Type B pancreatic cell (in vitro differentiated cells): ENCODE data around the gene NEUROD1. TPM values are rescaled to one million over a fixed set of nuclear protein-coding genes. Genes with fewer than 3 reads are reported as not detected.

Experiments
- DNase-seq: peaks from one replicate; pipeline ENCODE4 v3.0.0; 2021; ENCODE audit warnings: mixed read lengths; ENCODE audit not compliant: unreplicated experiment; ENCODE audit errors: extremely low spot score
- H3K27ac Mint-ChIP-seq: 2 replicates; pipeline ENCODE4 v1.8.0; 2021; ENCODE audit warnings: mild to moderate bottlenecking, mixed read lengths
- H3K27me3 Mint-ChIP-seq: 2 replicates; pipeline ENCODE4 v1.8.0; 2021; ENCODE audit warnings: mixed read lengths
- H3K36me3 Mint-ChIP-seq: 2 replicates; pipeline ENCODE4 v1.8.0; 2021; ENCODE audit warnings: mixed read lengths
- H3K4me1 Mint-ChIP-seq: one replicate; pipeline ENCODE4 v1.8.0; 2021; ENCODE audit warnings: mixed read lengths; ENCODE audit not compliant: unreplicated experiment
- H3K4me3 Mint-ChIP-seq: 2 replicates; pipeline ENCODE4 v1.8.0; 2021; ENCODE audit warnings: mild to moderate bottlenecking, mixed read lengths
- H3K9me3 Mint-ChIP-seq: 2 replicates; pipeline ENCODE4 v1.8.0; 2021; ENCODE audit warnings: mixed read lengths
- total RNA-seq: library from RNA; stranded (reverse); gene quantifications from 2 replicates; pipeline ENCODE4 v1.2.1, GENCODE V29; 2021; ENCODE audit warnings: low replicate concordance
- TF ChIP-seq, protein P1 (sequence below): fragments of 200-600 bp; sonication (generic); conservative IDR thresholded peaks from 2 replicates; pipeline ENCODE4 v1.5.0; 2021; ENCODE audit warnings: antibody characterized with exemption, mild to moderate bottlenecking

Gene NEUROD1
- total RNA-seq, 1 donor from 2014 or later, result 48.5 TPM

DNA sequence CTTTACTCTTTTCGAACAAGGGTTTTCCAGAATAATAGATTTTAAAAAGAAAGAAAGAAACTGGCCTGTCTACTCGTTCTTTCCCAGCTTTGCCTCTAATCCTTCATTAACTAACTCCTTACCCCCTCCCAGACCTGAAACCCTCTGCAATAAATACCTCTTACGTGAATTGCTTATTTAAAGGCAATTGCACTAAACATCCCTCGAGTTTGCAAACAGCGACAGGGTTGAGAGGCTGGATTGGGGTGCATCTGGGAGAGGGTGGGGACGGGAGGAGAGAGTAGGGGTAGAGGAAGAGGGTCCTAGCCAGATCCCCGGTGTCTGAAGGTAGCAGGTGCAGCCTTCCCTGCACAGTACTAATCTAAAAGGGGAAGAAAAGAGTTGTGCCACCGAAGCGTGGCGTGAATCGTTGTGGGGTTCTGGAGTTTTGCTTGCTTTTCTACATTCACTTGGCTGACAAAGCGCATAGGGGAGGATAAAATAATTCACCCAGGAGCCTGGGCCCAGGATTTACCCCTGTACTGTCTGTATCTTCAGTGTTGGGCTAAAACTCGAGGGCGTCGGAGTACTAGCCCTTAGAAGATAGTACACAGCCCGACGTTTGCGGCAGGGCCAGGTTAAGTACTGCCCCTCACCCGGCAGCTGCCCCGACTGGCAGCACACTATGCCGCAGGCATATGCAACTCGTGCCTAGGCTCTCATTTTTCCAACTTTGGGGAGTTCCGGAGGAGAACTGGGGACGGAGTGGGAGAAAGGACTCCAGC lies 1.9 kb upstream of the NEUROD1 start:
- Mint-ChIP-seq H3K27me3 (peaks cover 96% of the 10 kb centered on the region), H3K4me3 (peak overlapping the region; percentile 80), H3K27ac (peak overlapping the region; percentile 59), H3K36me3 (peaks cover 13% of the 10 kb centered on the region), H3K9me3 (peaks cover 4% of the 10 kb centered on the region), H3K4me1 (peaks cover 25% of the 10 kb centered on the region)
- TF ChIP-seq, protein P1, sequence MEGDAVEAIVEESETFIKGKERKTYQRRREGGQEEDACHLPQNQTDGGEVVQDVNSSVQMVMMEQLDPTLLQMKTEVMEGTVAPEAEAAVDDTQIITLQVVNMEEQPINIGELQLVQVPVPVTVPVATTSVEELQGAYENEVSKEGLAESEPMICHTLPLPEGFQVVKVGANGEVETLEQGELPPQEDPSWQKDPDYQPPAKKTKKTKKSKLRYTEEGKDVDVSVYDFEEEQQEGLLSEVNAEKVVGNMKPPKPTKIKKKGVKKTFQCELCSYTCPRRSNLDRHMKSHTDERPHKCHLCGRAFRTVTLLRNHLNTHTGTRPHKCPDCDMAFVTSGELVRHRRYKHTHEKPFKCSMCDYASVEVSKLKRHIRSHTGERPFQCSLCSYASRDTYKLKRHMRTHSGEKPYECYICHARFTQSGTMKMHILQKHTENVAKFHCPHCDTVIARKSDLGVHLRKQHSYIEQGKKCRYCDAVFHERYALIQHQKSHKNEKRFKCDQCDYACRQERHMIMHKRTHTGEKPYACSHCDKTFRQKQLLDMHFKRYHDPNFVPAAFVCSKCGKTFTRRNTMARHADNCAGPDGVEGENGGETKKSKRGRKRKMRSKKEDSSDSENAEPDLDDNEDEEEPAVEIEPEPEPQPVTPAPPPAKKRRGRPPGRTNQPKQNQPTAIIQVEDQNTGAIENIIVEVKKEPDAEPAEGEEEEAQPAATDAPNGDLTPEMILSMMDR, result no peak
- no peak for DNase-seq

DNA sequence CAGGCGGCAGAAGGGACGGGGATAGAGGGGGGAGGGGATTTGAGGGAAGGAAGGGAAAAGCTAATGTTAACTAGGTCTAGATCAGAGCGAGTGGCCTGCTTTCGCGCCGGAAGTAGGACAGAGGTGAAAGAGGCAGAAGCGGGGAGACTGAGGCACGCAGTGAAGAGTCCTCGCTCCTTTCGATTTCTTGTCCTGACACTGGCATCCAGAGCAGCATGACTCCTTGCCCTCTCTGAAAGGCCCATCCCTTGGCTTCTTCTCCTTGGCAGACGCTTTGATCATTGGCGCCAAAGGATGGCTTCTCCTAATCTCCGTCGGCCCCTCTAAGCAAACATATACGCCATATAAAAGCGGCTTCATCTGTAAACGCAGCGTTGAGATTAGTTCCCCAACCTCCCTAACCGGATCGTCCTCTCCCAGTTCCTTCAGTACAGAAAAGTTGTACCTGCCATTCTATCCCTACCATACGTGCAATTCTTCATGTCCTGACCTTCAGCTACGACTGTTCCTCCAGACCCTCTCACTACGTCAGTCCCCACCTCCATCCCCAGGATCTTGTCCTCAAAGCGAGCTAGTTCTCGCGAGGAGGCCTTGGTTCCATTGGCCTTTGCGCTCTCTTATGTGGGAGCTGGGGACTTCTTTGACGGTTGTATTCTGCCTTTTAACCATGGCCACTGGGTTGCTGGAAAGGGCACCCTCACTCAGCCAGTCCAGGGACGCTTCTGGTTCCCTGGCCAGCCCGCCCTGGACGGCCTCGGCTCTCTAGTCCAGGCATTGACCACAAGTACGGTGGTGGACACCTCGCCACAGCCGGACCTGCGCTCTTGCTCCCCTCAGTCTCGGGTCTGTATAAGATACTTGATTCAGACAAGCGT lies 857 bp upstream of the NEUROD1 start:
- no peak for DNase-seq
- Mint-ChIP-seq H3K4me3 (peak overlapping the region; percentile 80), H3K36me3 (peaks cover 13% of the 10 kb centered on the region), H3K27ac (peak overlapping the region; percentile 70), H3K9me3 (peaks cover 4% of the 10 kb centered on the region), H3K27me3 (peaks cover 94% of the 10 kb centered on the region), H3K4me1 (peaks cover 25% of the 10 kb centered on the region)
- TF ChIP-seq, protein P1, result no peak

DNA sequence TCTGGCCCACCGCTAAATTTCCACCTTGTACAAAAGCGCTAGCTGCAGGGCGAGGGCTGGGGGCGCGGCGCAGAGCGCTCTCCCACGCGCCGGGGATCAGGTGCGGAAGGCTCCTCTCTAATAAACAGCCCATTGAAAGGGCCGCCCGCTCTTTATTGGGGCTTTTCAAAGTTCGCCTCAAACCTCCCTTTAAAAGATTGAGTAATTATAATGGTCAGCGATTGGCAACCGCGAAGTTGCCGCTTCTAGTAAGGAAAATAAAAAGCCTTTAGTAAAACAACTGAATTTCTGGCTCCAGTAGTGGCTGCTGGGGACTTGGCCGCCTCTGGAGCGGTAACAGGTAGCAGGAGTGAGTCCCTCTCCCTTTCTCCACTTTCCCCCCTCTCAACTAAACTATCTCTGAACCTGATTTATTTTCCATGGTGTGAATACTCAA lies 755 bp downstream of the NEUROD1 start:
- H3K27me3 Mint-ChIP-seq, result peaks cover 93% of the 10 kb centered on the region
- H3K4me3 Mint-ChIP-seq, result peak overlapping the region; percentile 84
- H3K4me1 Mint-ChIP-seq, result peaks cover 25% of the 10 kb centered on the region
- peak overlapping the region; percentile 81 for H3K27ac Mint-ChIP-seq
- H3K9me3 Mint-ChIP-seq, result peaks cover 4% of the 10 kb centered on the region
- DNase-seq, result no peak
- peaks cover 13% of the 10 kb centered on the region for H3K36me3 Mint-ChIP-seq
- TF ChIP-seq, protein P1, result no peak

DNA sequence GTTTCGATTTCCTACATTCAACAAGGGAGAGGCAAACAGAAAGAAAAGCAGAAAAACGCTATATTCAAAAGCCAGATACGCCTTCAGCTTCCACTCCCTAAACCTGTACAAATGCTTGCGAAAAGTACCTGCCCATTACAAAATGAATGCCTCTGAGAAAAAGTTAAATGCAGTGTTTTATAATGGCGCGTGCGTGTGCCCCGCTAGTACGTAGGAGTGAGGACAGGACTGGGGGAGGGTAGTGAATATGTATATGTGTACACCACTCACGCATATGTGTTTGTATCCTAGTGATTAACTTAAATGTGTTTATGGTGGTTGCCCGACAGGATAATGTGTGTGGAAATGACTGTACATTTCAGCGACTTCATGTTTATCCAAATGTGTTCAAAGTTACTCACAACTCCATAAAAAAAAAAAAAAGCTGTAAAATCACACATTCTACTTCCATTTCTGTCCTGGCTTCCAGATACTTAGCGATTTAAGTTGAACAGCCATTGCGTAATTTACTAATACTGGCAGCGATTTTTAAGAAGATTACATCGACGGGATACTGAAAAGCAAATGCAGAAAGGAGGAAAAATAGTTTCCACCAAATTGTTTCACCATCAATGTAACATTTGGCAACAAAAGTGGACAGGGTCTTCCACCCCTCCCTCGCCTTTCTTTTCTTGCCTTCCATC lies 1.3 kb downstream of the NEUROD1 start:
- peaks cover 93% of the 10 kb centered on the region for H3K27me3 Mint-ChIP-seq
- peaks cover 13% of the 10 kb centered on the region for H3K36me3 Mint-ChIP-seq
- TF ChIP-seq, protein P1, result no peak
- peaks cover 4% of the 10 kb centered on the region for H3K9me3 Mint-ChIP-seq
- H3K4me3 Mint-ChIP-seq, result peak overlapping the region; percentile 84
- no peak for DNase-seq
- H3K4me1 Mint-ChIP-seq, result peaks cover 25% of the 10 kb centered on the region
- H3K27ac Mint-ChIP-seq, result peak overlapping the region; percentile 81

DNA sequence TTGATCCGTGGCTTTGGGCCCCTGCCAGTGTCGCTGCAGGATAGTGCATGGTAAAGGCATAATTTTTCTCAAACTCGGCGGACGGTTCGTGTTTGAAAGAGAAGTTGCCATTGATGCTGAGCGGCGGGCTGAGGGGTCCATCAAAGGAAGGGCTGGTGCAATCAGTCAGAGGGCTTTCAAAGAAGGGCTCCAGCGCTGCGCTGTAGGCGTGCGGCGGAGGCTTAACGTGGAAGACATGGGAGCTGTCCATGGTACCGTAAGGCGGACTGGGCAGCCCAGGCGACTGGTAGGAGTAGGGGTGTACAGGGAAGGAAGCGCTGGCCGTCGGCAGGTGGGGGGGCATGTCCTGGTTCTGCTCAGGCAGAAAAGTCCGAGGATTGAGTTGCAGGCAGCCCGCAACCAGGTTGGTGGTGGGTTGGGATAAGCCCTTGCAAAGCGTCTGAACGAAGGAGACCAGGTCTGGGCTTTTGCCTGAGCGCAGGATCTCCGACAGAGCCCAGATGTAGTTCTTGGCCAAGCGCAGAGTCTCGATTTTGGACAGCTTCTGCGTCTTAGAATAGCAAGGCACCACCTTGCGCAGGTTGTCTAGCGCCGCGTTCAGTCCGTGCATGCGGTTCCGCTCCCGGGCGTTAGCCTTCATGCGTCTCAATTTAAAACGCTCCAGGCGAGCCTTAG lies 2.3 kb downstream of the NEUROD1 start:
- TF ChIP-seq, protein P1, result no peak
- H3K4me1 Mint-ChIP-seq, result peaks cover 20% of the 10 kb centered on the region
- H3K4me3 Mint-ChIP-seq, result peak overlapping the region; percentile 84
- peak; percentile 83 for DNase-seq
- peak overlapping the region; percentile 88 for H3K27ac Mint-ChIP-seq
- peaks cover 4% of the 10 kb centered on the region for H3K9me3 Mint-ChIP-seq
- peaks cover 13% of the 10 kb centered on the region for H3K36me3 Mint-ChIP-seq
- peaks cover 92% of the 10 kb centered on the region for H3K27me3 Mint-ChIP-seq
